ENCODE results near the gene EXOSC7. TPM values are rescaled to one million over a fixed set of nuclear protein-coding genes. Genes with fewer than 3 reads are reported as not detected.

EXOSC7 gene
- total RNA-seq, 1 experiment from 2014 or later = 88.7 TPM

GRCh38 chr3:44958386-44958785 is 17.7 kb upstream of the EXOSC7 start:
- Histone ChIP-seq H3K27me3 (ENCODE audit: insufficient read depth, low read length) (no peaks in the 10 kb centered on the region), H3K4me1 (ENCODE audit: insufficient read depth, low read length) (no peaks in the 10 kb centered on the region; the same call in 1 of the 2 replicates), H3K23ac (ENCODE audit: insufficient read length, low read depth, low read length) (no peak overlapping the region), H3K9ac (ENCODE audit: extremely low read depth, insufficient read length, low read length) (no peak overlapping the region), H3K79me1 (ENCODE audit: insufficient read depth, low read depth, low read length, poor library complexity, severe bottlenecking) (no peaks in the 10 kb centered on the region), H3K79me2 (ENCODE audit: insufficient read depth, low read length) (peaks cover 2% of the 10 kb centered on the region; the same call in 1 of the 2 replicates), H3K4ac (ENCODE audit: low read depth, low read length) (no peak overlapping the region), H3K4me2 (ENCODE audit: insufficient read depth, insufficient read length, low read length) (no peak overlapping the region), H4K91ac (ENCODE audit: insufficient read length, low read depth, low read length) (no peak overlapping the region), H3K14ac (ENCODE audit: insufficient read depth, low read length) (no peak overlapping the region), H2AK5ac (ENCODE audit: insufficient read length, low read length) (no peak overlapping the region), H3K23me2 (ENCODE audit: insufficient read length, low read depth, low read length, poor library complexity, severe bottlenecking) (no peaks in the 10 kb centered on the region), H3K18ac (ENCODE audit: insufficient read length, low read depth, low read length) (no peak overlapping the region), H3K56ac (ENCODE audit: insufficient read length, low read depth, low read length) (no peak overlapping the region), H2BK15ac (ENCODE audit: low read depth, low read length) (no peak overlapping the region), H2BK12ac (ENCODE audit: insufficient read length, low read depth, low read length) (no peak overlapping the region), H4K8ac (replicated peaks; ENCODE audit: insufficient read length, low read depth, low read length) (no peak overlapping the region), H2BK20ac (ENCODE audit: low read depth, low read length, poor library complexity, severe bottlenecking) (no peak overlapping the region), H2BK120ac (ENCODE audit: low read depth, low read length, poor library complexity, severe bottlenecking) (no peak overlapping the region), H2AFZ (ENCODE audit: low read length) (no peak overlapping the region), H4K20me1 (ENCODE audit: control insufficient read depth, insufficient read depth, insufficient read length) (no peaks in the 10 kb centered on the region), H4K5ac (ENCODE audit: insufficient read length, low read depth, low read length) (no peak overlapping the region), H2BK5ac (ENCODE audit: insufficient read length, low read length) (no peak overlapping the region), H3K9me3 (ENCODE audit: control insufficient read depth, low read depth, low read length) (no peaks in the 10 kb centered on the region), H3K27ac (ENCODE audit: insufficient read length, low read depth, low read length) (no peak overlapping the region), H3T11ph (ENCODE audit: low read length) (no peak overlapping the region)
- WGBS (ENCODE audit: extremely low coverage, insufficient read length, low lambda C conversion rate) = no CpG with 5 or more reads among the region's 7 CpGs
- TF ChIP-seq, protein P1, sequence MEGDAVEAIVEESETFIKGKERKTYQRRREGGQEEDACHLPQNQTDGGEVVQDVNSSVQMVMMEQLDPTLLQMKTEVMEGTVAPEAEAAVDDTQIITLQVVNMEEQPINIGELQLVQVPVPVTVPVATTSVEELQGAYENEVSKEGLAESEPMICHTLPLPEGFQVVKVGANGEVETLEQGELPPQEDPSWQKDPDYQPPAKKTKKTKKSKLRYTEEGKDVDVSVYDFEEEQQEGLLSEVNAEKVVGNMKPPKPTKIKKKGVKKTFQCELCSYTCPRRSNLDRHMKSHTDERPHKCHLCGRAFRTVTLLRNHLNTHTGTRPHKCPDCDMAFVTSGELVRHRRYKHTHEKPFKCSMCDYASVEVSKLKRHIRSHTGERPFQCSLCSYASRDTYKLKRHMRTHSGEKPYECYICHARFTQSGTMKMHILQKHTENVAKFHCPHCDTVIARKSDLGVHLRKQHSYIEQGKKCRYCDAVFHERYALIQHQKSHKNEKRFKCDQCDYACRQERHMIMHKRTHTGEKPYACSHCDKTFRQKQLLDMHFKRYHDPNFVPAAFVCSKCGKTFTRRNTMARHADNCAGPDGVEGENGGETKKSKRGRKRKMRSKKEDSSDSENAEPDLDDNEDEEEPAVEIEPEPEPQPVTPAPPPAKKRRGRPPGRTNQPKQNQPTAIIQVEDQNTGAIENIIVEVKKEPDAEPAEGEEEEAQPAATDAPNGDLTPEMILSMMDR (conservative IDR thresholded peaks at IDR 0.05) = no peak
- Mint-ChIP-seq H3K27ac (no peak overlapping the region; a peak in 1 of 7 replicates), H3K4me3 (no peak overlapping the region), H3K4me1 (peaks cover 8 to 13% of the 10 kb centered on the region in 2 experiments), H3K36me3 (ENCODE audit: insufficient read depth in 1 of 3, low read depth in 3 of 3) (peaks cover 2 to 14% (median 12%) of the 10 kb centered on the region in 3 experiments; a peak in 5 of 7 replicates), H3K9me3 (no peaks in the 10 kb centered on the region), H3K27me3 (ENCODE audit: low read depth) (no peaks in the 10 kb centered on the region)
- no peak for DNase-seq
